GM12873 (cell line): Measurements from ENCODE around the gene ARL5C.

Experiments
- TF ChIP-seq, protein P1 (sequence below): IDR thresholded peaks from 2 replicates; pipeline ENCODE4 v1.5.1; 2012; ENCODE audit warnings: low read depth, mild to moderate bottlenecking, moderate library complexity, low read length, control low read depth; ENCODE audit not compliant: insufficient read depth; ENCODE audit errors: missing control alignments

The ARL5C gene

DNA sequence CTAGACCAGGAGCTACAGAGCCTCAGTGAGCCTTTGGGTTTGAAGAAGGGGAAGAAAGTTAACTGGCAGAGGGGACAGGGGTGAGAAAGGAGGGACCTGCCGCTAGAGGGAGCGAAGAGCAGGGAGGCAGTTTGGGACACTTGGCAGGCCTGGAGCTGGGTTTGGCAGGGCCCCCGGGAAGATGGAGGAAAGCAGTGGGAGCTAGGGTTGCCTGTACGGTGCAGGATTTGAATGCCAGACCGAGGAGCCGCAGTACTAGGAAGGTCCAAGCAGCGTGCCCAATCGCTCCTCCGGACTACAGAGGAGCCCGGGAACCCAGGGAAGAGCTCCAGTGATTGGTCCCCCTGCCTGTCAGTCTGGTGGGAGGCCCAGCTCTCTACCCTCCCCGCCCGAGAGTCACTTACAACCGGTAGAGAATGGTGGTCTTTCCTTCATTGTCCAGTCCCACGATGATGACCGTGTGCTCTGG is 1.3 kb downstream of the ARL5C start:
- TF ChIP-seq, protein P1, sequence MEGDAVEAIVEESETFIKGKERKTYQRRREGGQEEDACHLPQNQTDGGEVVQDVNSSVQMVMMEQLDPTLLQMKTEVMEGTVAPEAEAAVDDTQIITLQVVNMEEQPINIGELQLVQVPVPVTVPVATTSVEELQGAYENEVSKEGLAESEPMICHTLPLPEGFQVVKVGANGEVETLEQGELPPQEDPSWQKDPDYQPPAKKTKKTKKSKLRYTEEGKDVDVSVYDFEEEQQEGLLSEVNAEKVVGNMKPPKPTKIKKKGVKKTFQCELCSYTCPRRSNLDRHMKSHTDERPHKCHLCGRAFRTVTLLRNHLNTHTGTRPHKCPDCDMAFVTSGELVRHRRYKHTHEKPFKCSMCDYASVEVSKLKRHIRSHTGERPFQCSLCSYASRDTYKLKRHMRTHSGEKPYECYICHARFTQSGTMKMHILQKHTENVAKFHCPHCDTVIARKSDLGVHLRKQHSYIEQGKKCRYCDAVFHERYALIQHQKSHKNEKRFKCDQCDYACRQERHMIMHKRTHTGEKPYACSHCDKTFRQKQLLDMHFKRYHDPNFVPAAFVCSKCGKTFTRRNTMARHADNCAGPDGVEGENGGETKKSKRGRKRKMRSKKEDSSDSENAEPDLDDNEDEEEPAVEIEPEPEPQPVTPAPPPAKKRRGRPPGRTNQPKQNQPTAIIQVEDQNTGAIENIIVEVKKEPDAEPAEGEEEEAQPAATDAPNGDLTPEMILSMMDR, result peak; percentile 97

DNA sequence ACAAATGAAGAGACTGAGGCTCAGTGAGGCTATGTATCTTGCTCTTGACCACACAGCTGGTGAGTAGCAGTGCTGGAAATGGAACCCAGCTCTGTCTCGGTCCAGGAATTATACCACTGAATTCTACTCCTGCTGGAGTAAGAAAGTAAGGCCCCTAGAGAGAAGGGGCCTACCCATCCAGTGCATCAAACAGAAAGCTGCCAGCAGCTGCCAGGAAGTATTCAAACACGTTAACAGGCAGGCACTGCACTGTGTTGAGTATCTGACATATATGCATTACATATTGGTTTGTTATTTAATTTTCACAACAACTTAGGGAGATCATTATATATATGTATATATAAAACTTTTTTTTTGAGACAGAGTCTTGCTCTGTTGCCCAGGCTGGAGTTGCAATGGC is 4.0 kb downstream of the ARL5C start:
- TF ChIP-seq, protein P1, result no peak

DNA sequence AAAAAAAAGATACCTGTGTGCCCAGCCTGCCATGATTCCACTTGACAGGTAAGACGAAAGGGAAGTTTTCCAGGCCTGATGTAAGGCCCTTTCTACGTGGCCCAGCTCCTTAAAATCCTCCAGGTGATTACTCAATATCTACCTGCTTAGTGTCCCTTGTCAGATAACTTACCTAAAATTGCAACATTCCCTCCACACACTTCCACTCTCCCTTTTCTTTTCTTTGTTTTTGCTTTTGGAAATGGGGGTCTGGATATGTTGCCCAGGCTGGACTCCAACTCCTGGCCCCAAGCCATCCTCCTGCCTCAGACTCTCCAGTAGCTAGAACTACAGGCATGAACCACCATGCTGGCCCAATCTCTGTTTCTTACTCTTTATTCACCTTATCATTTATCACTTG is 7.3 kb downstream of the ARL5C start:
- TF ChIP-seq, protein P1, result no peak

DNA sequence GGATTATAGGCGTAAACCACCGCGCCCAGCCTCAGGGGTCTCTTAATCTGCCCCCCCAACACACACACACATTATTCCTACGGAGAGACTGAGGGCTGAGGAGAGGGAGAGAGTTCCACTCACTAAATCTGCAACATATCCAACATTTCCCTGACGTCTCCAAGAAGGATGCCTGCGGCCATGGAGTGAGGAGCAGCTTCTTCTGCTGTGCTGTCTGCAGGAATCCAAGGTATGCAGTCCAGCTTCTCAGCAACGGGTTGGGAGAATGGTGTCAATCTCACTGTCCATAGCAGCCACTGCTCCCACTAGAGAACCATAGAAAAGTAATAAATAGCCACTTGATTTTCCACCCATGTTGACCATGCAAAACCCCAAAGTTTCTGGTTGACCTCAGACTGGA is 9.5 kb downstream of the ARL5C start:
- TF ChIP-seq, protein P1, result no peak

DNA sequence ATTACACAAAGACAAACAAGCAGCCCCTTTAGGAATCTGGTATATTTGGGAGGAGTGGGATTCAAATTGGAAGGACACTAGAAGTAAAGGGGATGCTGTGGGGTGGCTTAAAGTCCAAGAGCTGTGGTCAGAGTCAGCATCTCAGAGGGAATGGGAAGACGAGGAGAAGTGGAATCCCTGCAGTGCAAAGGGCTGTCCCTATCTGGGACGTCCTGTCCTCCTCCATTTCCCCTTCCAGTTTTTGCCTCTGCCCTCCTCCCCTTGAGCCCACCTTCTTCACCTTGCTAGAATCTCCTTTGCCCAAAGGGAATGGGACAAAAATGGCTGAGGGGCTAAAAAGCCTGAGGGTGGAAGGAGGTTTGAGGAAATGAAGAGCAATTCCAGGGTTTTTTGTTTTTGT is 10.3 kb downstream of the ARL5C start:
- TF ChIP-seq, protein P1, result no peak

DNA sequence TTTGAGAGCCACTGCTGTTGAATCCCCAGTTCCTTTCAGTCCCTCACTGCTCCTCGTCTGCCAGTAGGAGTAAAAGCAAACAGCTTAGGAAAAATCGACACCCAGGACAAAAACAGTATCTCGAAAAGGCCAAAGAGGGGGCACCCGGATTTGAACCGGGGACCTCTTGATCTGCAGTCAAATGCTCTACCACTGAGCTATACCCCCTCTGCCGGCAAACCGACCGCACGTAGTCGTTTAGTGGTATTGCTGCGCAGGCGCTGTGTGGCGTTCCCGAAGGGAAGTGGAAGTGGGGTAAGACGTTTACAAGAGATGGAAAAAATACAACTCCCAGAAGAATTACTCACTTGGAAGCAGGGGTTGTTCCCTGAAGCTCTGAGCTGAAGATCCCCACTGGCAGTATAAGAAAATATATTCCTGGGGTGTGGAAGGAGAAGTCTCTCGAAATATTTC is 12.3 kb downstream of the ARL5C start:
- TF ChIP-seq, protein P1, result no peak

DNA sequence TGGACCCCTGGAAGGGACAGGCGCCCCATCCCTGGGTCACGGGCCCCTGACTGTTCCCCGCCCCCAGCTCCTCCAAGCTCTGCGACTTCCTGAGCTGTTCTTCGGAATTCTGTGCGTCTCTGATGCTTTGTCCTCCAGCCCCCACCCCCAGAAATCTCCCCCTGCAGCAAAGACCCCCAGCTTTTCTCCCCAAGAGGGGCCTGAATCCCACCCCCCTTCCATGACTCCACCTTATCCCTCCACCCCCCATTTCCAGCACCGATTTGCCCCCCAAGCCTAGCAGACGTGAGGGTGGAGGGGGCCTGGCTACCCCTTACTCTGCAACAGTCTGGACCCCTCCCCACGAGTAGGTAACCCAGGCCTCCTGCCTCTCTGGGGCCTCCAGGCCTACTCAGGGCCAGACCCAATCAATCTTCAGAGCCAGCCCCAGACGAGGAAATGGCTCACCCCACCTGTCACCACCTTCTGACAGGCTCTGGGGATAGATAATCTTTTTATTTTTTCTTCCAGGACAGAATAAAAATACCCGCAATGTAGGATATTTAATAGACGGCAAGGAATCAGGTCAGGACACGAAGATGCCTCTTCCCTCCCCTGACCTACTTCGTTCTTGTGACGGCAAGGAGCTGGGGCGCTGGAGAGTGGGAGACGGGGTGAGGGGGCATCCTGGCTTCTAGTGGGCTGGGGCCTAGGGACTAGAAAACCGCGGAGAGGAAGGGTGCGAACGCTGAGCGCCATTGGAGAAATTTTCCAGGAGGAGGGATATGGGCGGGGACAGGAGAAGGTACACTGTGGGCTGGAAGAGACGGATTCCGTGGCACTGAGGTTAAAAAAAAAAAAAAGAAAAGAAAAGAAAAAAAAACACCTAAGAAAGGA is 13.8 kb downstream of the ARL5C start:
- TF ChIP-seq, protein P1, result no peak
